Urinary bladder (tissue), 4 donors: Measurements from ENCODE around the gene SF3B5. TPM values are rescaled to one million over a fixed set of nuclear protein-coding genes. Genes with fewer than 3 reads are reported as not detected.
"Not testable (repeated sequence)": the region's sequence is repeated elsewhere in the genome, so short reads cannot be mapped to it uniquely, and the experiment has no call there.

Experiments used
- DNase-seq: peaks from one replicate; pipeline ENCODE4 v3.0.0-alpha.2; 2015; ENCODE audit errors: extremely low spot score
- H3K27ac ChIP-seq: one replicate; pipeline ENCODE4 v1.5.1; 2013; ENCODE audit warnings: low read depth, mild to moderate bottlenecking, moderate library complexity
- H3K36me3 ChIP-seq: one replicate; pipeline ENCODE4 v1.6.1; 2013; ENCODE audit warnings: mild to moderate bottlenecking, moderate library complexity; ENCODE audit not compliant: insufficient read depth
- H3K4me1 ChIP-seq: one replicate; pipeline ENCODE4 v1.6.1; 2013; ENCODE audit warnings: mild to moderate bottlenecking, moderate library complexity; ENCODE audit not compliant: insufficient read depth
- H3K4me3 ChIP-seq: one replicate; pipeline ENCODE4 v1.5.1; 2013; ENCODE audit warnings: low read depth, low read length
- WGBS: extraction: QIAGEN DNeasy Blood & Tissue Kit; methylation state at CpG from one replicate; pipeline ENCODE4 v1.1.7; 2013; 5-methylcytosine and 5-hydroxymethylcytosine counted together
- polyA plus RNA-seq: library from polyadenylated mRNA; stranded (reverse); fragments of 200-250 nt; gene quantifications from one replicate; pipeline ENCODE4 v1.2.3, GENCODE V29; 2013
- total RNA-seq: library from RNA; depleted of rRNA; stranded (reverse); fragments of >200 nt; gene quantifications from one replicate; pipeline ENCODE4 v1.2.3, GENCODE V29; 2014
- donor health status: healthy with polysubstance abuse.
- donor health status: healthy.

The SF3B5 gene
- total RNA-seq, result 58.6 TPM
- 181 TPM for polyA plus RNA-seq

DNA sequence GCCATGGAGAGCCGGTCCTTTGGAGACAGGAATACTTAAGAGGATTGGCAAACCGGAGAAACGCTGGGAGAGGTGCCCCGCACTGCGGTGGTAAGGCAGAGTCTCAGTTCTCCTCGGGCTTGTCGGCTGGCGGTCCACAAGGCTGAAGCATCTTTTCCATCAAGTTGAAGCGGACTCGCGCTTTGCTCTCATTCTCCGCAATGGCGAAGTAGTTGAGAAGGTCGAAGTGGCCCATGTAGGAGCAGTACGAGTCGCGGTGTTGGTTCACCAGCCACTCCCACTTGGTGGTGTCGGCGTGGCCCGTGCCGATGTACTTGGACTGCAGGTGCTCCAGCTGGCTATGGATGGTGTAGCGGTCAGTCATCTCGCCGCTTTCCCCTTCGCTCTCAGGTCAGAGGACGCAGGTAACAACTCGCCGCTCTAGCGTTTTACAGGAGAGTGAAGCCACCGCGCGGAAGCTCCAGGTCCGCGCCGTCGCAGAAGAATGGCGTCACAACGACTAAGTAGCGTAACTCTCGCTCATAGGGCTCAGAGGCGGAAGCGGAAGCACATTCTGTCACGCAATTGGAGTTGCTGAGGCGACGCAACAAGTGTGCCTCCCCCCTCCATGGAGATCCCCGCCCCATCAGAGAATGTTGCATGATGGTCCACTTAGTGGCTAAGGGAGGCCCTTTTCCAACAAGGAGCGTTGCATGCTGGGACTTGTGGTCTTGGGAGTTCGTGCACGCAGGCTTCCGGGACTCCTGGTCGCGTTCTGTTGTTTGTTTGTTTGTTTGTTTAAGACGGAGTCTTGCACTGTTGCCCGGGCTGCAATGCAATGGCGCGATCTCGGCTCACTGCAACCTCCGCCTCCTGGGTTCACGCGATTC, at the start of gene SF3B5:
Gene SF3B5 (minus strand): TSS at position 440 of the 869 bp plus-strand sequence. CDS start 76 bp downstream, at position 364.
- no peaks in the 10 kb centered on the region for H3K4me1 ChIP-seq
- peak; percentile 100 for DNase-seq
- H3K36me3 ChIP-seq, result no peaks in the 10 kb centered on the region
- H3K4me3 ChIP-seq, result peak within 1 kb of the TSS; percentile 58
- WGBS, result under 1% methylated on average over 60 of the region's 60 CpGs
- H3K27ac ChIP-seq, result peak within 1 kb of the TSS; percentile 86

- Histone ChIP-seq H3K36me3 (no peaks in the 10 kb centered on the region), H3K4me3 (no peak overlapping the region), H3K27ac (no peak overlapping the region), H3K4me1 (no peaks in the 10 kb centered on the region)
- WGBS, result 82% methylated on average over 1 of the region's 1 CpG
- no peak for DNase-seq
Measured at GRCh38 chr6:144144996-144145395, 49.6 kb upstream of the SF3B5 start.

GRCh38 chr6:144143878-144144277, 48.5 kb upstream of the SF3B5 start:
- no peak overlapping the region for H3K4me3 ChIP-seq
- H3K36me3 ChIP-seq, result no peaks in the 10 kb centered on the region
- no peak for DNase-seq
- no peaks in the 10 kb centered on the region for H3K4me1 ChIP-seq
- H3K27ac ChIP-seq, result no peak overlapping the region

- 91% methylated on average over 1 of the region's 1 CpG for WGBS
- no peaks in the 10 kb centered on the region for H3K36me3 ChIP-seq
- no peak overlapping the region for H3K27ac ChIP-seq
- no peak for DNase-seq
- H3K4me3 ChIP-seq, result no peak overlapping the region
- no peaks in the 10 kb centered on the region for H3K4me1 ChIP-seq
Measured at GRCh38 chr6:144143106-144143505, 47.7 kb upstream of the SF3B5 start.

GRCh38 chr6:144141470-144141869, 46.1 kb upstream of the SF3B5 start:
- Histone ChIP-seq H3K4me3 (no peak overlapping the region), H3K36me3 (no peaks in the 10 kb centered on the region), H3K27ac (no peak overlapping the region), H3K4me1 (no peaks in the 10 kb centered on the region)
- no peak for DNase-seq
- 83% methylated on average over 2 of the region's 2 CpGs for WGBS

DNA sequence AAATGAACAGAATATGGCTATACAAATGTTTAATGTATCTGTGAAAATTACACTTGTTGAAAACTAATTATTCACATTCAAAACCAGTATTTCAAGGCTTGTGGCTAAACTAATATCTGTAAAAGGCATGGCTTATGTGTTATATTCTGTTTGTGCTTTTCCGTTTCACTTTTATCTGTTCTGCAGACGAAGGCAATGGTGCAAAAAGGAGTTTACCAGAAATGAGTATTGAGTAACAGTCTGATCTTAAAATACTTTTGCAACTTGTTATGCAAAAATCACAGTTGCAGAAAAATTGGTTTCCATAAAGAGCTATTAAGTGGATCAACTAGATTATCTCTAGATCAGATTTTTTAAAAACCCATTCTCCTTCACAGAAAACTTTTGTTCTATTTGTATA, 45.5 kb upstream of the SF3B5 start:
- no peak overlapping the region for H3K27ac ChIP-seq
- no peak overlapping the region for H3K4me3 ChIP-seq
- DNase-seq, result no peak
- 87% methylated on average over 2 of the region's 2 CpGs for WGBS
- no peaks in the 10 kb centered on the region for H3K36me3 ChIP-seq
- no peaks in the 10 kb centered on the region for H3K4me1 ChIP-seq

- H3K4me1 ChIP-seq, result no peaks in the 10 kb centered on the region
- 93% methylated on average over 3 of the region's 3 CpGs for WGBS
- no peak overlapping the region for H3K4me3 ChIP-seq
- no peak for DNase-seq
- no peak overlapping the region for H3K27ac ChIP-seq
- no peaks in the 10 kb centered on the region for H3K36me3 ChIP-seq
Measured at GRCh38 chr6:144139817-144140216, 44.4 kb upstream of the SF3B5 start.

DNA sequence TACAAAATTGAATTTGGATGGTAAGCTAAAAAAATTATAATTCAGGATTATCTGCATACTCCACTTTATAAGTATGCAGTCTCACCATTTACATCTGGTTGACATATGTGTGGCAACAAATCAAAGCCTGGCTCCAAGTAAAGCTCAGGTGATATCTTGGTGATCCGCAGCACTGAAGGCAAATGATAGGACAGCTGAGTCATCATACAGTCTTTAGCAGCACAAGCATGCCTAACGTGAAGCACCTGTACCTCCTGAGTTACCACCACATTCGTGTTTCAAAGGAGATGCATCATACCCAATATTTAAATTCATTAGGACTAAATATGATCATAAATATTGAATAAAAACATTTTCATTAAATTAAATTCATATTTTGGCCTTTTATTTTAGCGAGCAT, 43.2 kb upstream of the SF3B5 start:
- WGBS, result 86% methylated on average over 4 of the region's 4 CpGs
- Histone ChIP-seq H3K4me1 (no peaks in the 10 kb centered on the region), H3K4me3 (no peak overlapping the region), H3K36me3 (no peaks in the 10 kb centered on the region), H3K27ac (no peak overlapping the region)
- DNase-seq, result no peak

DNA sequence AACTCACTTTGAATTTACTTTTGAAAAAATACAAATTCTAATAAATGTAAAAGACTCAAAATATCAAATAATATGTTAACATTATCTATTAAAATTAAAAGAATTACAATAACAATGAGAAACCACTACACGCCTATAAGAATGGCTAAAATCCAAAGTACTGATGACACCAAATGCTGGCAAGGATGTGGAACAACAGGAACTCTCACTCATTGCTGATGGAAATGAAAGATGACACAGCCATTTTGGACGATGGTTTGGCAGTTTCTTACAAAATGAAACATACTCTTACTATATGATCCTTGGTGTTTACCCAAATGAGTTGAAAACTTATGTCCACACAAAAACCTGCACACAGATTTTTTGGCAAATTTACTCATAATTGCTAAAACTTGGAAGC, 39.4 kb upstream of the SF3B5 start:
- H3K4me3 ChIP-seq, result no peak overlapping the region
- no peak for DNase-seq
- WGBS, result 84% methylated on average over 2 of the region's 2 CpGs
- no peaks in the 10 kb centered on the region for H3K36me3 ChIP-seq
- no peaks in the 10 kb centered on the region for H3K4me1 ChIP-seq
- no peak overlapping the region for H3K27ac ChIP-seq

DNA sequence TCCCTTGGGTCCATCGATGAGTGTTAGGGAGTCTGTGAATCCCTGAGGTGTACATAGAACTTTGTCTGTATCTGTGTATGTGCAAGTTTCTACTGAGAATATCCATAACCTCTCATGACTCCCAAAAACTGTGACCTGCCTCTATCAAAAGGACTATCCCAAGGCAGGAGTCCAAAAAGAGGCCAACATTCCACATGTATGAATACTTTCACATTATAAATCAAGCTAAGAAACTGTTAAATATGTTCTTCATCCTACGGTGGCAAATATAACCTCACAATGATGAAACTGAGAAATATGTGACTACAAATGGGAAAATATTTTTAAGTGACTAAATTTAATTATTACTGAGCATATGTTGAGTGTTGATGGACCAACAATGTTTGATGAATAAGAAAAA, 38.8 kb upstream of the SF3B5 start:
- Histone ChIP-seq H3K27ac (no peak overlapping the region), H3K4me1 (no peaks in the 10 kb centered on the region), H3K4me3 (no peak overlapping the region), H3K36me3 (no peaks in the 10 kb centered on the region)
- DNase-seq, result no peak
- WGBS, result 75% methylated on average over 2 of the region's 2 CpGs

GRCh38 chr6:144133225-144133821, 38.0 kb upstream of the SF3B5 start:
- no peak overlapping the region for H3K27ac ChIP-seq
- 79% methylated on average over 5 of the region's 5 CpGs for WGBS
- no peaks in the 10 kb centered on the region for H3K36me3 ChIP-seq
- no peaks in the 10 kb centered on the region for H3K4me1 ChIP-seq
- DNase-seq, result no peak
- H3K4me3 ChIP-seq, result no peak overlapping the region

GRCh38 chr6:144132167-144132690, 36.9 kb upstream of the SF3B5 start:
- not testable (repeated sequence) for H3K4me3 ChIP-seq, DNase-seq, H3K36me3 ChIP-seq, H3K27ac ChIP-seq, H3K4me1 ChIP-seq

DNA sequence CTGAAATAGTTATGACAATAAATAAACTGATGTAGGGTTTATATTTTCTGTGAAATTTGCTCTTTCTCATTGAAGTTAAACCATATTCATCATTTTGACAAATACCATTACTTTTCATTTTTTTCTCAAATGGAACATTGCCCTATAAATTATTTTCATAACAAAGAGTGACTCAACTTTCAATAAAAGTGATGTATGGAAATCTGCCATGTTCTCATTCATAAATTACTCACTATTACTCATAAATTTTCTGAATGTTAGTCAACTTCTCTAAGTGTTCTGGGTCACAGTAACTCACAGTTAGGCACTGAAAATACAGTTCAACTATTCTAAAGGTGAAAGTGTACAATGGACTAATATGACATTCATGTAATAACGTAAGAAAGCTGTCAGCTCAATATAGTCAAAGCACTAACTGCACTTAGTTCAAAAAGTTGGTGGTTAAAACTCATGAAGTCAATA, 35.9 kb upstream of the SF3B5 start:
- no peak for DNase-seq
- 68% methylated on average over 1 of the region's 1 CpG for WGBS
- no peaks in the 10 kb centered on the region for H3K36me3 ChIP-seq
- no peak overlapping the region for H3K27ac ChIP-seq
- no peak overlapping the region for H3K4me3 ChIP-seq
- no peaks in the 10 kb centered on the region for H3K4me1 ChIP-seq

DNA sequence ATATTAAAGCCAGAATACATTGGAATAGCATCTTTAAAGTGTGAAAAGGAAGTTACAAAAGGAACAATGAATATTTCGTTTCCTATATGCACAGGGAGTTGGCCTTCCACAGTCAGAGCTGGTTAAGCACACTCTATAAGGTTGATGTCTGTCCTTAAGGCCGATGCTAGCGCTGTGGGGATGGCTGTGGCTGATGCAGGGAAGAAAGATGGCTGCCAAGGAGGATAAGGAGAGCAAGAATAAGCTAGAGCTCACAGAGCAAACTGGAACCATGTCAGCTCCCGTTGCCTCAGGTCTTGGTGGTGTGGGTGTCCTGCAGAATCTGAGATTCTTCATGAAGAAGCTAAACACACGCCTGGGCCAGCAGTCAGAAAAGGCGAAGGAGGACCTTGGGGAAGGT, 34.1 kb upstream of the SF3B5 start:
- no peaks in the 10 kb centered on the region for H3K4me1 ChIP-seq
- no peak for DNase-seq
- H3K27ac ChIP-seq, result no peak overlapping the region
- 85% methylated on average over 6 of the region's 6 CpGs for WGBS
- no peak overlapping the region for H3K4me3 ChIP-seq
- no peaks in the 10 kb centered on the region for H3K36me3 ChIP-seq
